Measurements from ENCODE around the gene PRAMEF17.
"Not testable (repeated sequence)": the region's sequence is repeated elsewhere in the genome, so short reads cannot be mapped to it uniquely, and the experiment has no call there.

GRCh38 chr1:13389332-13389731 lies at the start of gene PRAMEF17:
- TF ChIP-seq CTCF, POLR2A, POLR2AphosphoS5 (IDR thresholded peaks at IDR 0.05): not testable (repeated sequence)
